Heart right ventricle (tissue), 16 donors: ENCODE measurements around the gene DYSF. TPM values are rescaled to one million over a fixed set of nuclear protein-coding genes. Genes with fewer than 3 reads are reported as not detected.

Experiments
- ATAC-seq, 8 donors: fragments of 200-7000 bp; cut with Tn5 transposase; one replicate each; pipeline ENCODE4 v1.9.1; 2020; ENCODE audit warnings: mild to moderate bottlenecking in 8 of 8, moderate library complexity in 8 of 8, moderate number of reproducible peaks in 1 of 8
- DNase-seq, 2 donors: peaks; one replicate each; pipeline ENCODE4 v3.0.0-alpha.2; 2020
- H3K27ac ChIP-seq, 10 donors: fragments of 200-600 bp; sonication (generic) in 2 of 10; one replicate each; pipeline versions ENCODE4 v1.5.0 to v1.8.0; 2020 to 2022; ENCODE audit warnings: mild to moderate bottlenecking in 3 of 10
- H3K27me3 ChIP-seq, 7 donors: fragments of 200-600 bp; one replicate each; pipeline ENCODE4 v1.8.0; 2021 to 2022; ENCODE audit warnings: mild to moderate bottlenecking in 2 of 7
- H3K36me3 ChIP-seq, 9 donors: fragments of 200-600 bp; sonication (generic) in 1 of 9; one replicate each; pipeline versions ENCODE4 v1.5.0 to v1.8.0; 2020 to 2022; ENCODE audit warnings: mild to moderate bottlenecking in 2 of 9
- H3K4me1 ChIP-seq, 9 donors: fragments of 200-600 bp; sonication (generic) in 1 of 9; one replicate each; pipeline versions ENCODE4 v1.5.0 to v1.8.0; 2020 to 2022; ENCODE audit warnings: mild to moderate bottlenecking in 4 of 9
- H3K4me3 ChIP-seq, 10 donors: fragments of 200-600 bp; sonication (generic) in 2 of 10; one replicate each; pipeline versions ENCODE4 v1.5.0 to v1.8.0; 2020 to 2022; ENCODE audit warnings: mild to moderate bottlenecking in 7 of 10, moderate library complexity in 2 of 10
- H3K9me3 ChIP-seq, 11 donors: fragments of 200-600 bp in 10 of 11; sonication (generic) in 2 of 11; one replicate each; pipeline versions ENCODE4 v1.5.0 to v1.8.0; 2013 to 2022; ENCODE audit warnings: mild to moderate bottlenecking in 2 of 11, control low read depth in 1 of 11, moderate library complexity in 1 of 11
- WGBS, 2 donors: extraction: QIAGEN DNeasy Blood & Tissue Kit; methylation state at CpG; one replicate each; pipeline ENCODE4 v1.1.7; 2013; ENCODE audit warnings: inconsistent platforms in 1 of 2; 5-methylcytosine and 5-hydroxymethylcytosine counted together
- intact Hi-C, 10 donors: fragments of 100-400 bp; cut with DNase I; formaldehyde crosslinking; loops; one replicate each; pipeline versions ENCODE4 v1.11.1 to v1.14.2; 2022
- polyA plus RNA-seq, 2 donors: library from polyadenylated mRNA; stranded (reverse); fragments of 200-250 nt; gene quantifications; one replicate each; pipeline ENCODE4 v1.2.3, GENCODE V29; 2013
- total RNA-seq, 10 donors: library from RNA; stranded (reverse); fragmentation: NEBNext Ultra II Directional in 3 of 10; extraction: Animal tissue kit (Norgen Biotek cat#: 25700) in 3 of 10; gene quantifications; one replicate each; pipeline versions ENCODE4 v1.2.1 to v1.2.4, GENCODE V29; 2021 to 2023
- TF ChIP-seq, protein P1 (sequence below), 9 donors: fragments of 200-600 bp; sonication (generic) in 2 of 9; IDR thresholded peaks; one replicate each; pipeline versions ENCODE4 v1.5.0 to v1.8.0; 2021 to 2022; ENCODE audit warnings: antibody characterized with exemption in 9 of 9, mild to moderate bottlenecking in 5 of 9, moderate library complexity in 1 of 9
- donor health status: Arrhythmogenic right ventricular cardiomyopathy.
- donor health status: ischemic (EF 13 %, LVEDD 7.1; RV severe dilation, severe dysfunction).
- donor health status: healthy with polysubstance abuse.
- donor health status: DM: no; HTN: yes; CAD: no.
- donor health status: DM: no; HTN: no; CAD: no.
- donor health status: ischemic (EF 25% LVEDD 6.9; RV normal size, moderate dysfunction).
- donor health status: ischemic (EF 25% LVEDD 5.7; RV mildly dilated, moderate dysfunction).
- donor health status: healthy.
- donor health status: DM: yes; HTN: yes; CAD: no.
- donor health status: Ischemic cardiomyopathy.
- donor health status: ischemic (EF 35%, LVEDD 5.7; RV mildly dilated, moderate dysfunction).
- donor health status: nonischemic (EF 11% LVEDD 7.7; RV severe dilation, severe dysfunction).
- donor health status: DM: yes; HTN: yes; CAD: no.
- donor health status: PGD.
- donor health status: ischemic (EF 29% LVEDD 5.4; RV normal size, mild dysfunction).
- donor health status: nonischemic (EF 23%, LVEDD 6.1; RV moderate dilation, normal function).

Gene DYSF
- total and polyA plus RNA-seq, 12 donors, result 20.6 to 100 (median 64.8) TPM

DNA sequence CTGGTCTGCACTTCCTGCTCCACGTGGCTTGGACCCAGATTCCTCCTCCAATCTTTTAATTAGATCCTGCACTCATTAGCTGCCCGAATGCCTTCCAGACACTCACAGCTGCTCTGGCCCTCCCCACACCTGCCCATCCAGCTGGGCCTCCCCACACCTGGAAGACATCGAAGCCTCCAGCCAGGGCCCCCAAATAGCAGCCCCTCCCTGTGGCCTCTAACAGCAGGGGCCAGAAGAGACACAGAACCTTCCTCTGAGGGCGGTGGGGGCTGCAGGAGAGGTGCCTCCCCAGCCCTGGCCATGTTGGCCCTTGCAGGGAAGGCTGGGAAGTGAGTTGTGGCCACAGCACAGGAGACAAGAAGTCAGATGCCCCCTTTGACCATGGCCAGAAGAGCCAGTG, 252.8 kb downstream of the DYSF start:
- no peaks in the 10 kb centered on the region for H3K27me3 ChIP-seq
- no peak overlapping the region for H3K4me3 ChIP-seq
- ATAC-seq, result no peak
- TF ChIP-seq, protein P1, sequence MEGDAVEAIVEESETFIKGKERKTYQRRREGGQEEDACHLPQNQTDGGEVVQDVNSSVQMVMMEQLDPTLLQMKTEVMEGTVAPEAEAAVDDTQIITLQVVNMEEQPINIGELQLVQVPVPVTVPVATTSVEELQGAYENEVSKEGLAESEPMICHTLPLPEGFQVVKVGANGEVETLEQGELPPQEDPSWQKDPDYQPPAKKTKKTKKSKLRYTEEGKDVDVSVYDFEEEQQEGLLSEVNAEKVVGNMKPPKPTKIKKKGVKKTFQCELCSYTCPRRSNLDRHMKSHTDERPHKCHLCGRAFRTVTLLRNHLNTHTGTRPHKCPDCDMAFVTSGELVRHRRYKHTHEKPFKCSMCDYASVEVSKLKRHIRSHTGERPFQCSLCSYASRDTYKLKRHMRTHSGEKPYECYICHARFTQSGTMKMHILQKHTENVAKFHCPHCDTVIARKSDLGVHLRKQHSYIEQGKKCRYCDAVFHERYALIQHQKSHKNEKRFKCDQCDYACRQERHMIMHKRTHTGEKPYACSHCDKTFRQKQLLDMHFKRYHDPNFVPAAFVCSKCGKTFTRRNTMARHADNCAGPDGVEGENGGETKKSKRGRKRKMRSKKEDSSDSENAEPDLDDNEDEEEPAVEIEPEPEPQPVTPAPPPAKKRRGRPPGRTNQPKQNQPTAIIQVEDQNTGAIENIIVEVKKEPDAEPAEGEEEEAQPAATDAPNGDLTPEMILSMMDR (IDR thresholded peaks at IDR 0.05), result no peak
- peaks cover 3 to 72% (median 55%) of the 10 kb centered on the region in 9 donors for H3K4me1 ChIP-seq
- intact Hi-C loops, result no loop called here
- peak overlapping the region in 6 of 10 donors; percentile 15 to 65 (median 54) for H3K27ac ChIP-seq
- WGBS, 2 donors, result 67 to 75% methylated on average over 4 of the region's 4 CpGs
- H3K9me3 ChIP-seq, result no peaks in the 10 kb centered on the region
- no peaks in the 10 kb centered on the region for H3K36me3 ChIP-seq
- DNase-seq, result no peak

DNA sequence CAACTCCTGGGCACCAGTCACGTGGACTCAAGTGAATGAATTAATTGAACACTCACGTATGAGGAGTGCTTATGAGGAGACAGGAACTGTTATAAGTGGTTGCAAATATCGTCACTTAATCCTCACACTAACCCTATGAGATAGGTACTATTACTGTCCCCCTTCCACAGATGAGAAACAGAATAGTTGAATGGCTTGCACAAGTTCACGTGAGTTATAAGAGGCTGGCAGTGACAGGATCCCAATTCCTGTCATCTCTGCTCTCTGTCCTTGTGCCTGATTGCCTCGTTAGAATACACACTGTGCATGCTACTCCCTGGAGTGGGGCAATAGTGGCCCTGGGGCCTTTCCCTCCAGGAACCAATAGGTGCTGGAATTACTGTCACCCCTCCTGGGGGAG, 253.5 kb downstream of the DYSF start:
- Histone ChIP-seq H3K9me3 (no peaks in the 10 kb centered on the region), H3K4me1 (peaks cover 1 to 68% (median 48%) of the 10 kb centered on the region in 9 donors), H3K36me3 (no peaks in the 10 kb centered on the region), H3K27me3 (no peaks in the 10 kb centered on the region), H3K27ac (peak overlapping the region in 7 of 10 donors; percentile 0 to 65 (median 52)), H3K4me3 (no peak overlapping the region)
- DNase-seq, result no peak
- TF ChIP-seq, protein P1 (IDR thresholded peaks at IDR 0.05), result no peak
- 52 to 74% methylated on average over 5 of the region's 5 CpGs for WGBS, 2 donors
- intact Hi-C loops, result no loop called here
- ATAC-seq, result peak; percentile 31 to 80 (median 67)

DNA sequence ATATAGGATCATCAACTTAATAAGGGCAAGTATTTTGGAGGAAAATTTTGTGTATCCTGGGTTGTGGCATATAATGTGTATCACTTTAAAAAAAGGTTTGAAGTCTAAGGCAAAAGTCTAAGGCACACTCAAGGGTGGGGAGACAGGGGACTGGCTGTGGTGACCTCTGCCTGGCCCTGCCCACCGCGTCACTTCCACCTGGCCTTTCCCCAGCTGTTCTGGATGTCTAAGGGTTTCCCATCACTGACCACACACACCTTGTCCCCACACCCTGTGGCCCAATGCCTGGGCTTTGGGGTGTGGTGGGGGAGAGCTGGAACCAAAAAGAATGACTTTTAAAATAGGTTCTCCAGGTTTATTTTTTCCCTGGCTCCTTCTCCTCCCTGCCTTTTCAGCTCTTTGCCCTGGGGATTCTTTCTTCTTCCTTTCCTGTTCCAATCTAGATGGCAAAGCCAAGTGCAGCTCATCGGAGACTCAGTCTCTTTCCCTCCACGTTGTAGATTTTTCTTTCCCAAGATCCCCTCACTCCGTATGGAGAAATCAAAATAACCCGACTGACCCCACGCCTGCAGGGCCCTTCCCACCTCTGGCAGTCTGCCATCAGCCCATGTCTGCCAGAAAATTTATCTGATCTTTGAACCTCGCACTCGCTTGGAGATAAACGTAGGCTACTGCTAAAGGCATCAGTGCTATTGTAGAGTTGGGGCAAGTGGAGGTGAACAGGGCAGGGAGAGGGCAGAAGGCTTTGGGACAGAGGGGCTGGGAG, 257.2 kb downstream of the DYSF start:
- ATAC-seq, result no peak
- Histone ChIP-seq H3K4me1 (peaks cover 0 to 50% (median 22%) of the 10 kb centered on the region in 9 donors), H3K9me3 (no peaks in the 10 kb centered on the region), H3K27me3 (no peaks in the 10 kb centered on the region), H3K4me3 (no peak overlapping the region), H3K27ac (no peak overlapping the region), H3K36me3 (no peaks in the 10 kb centered on the region)
- WGBS, 2 donors, result 32 to 45% methylated on average over 10 of the region's 10 CpGs
- DNase-seq, result no peak
- TF ChIP-seq, protein P1 (IDR thresholded peaks at IDR 0.05), result no peak
- intact Hi-C loops, result loop anchor here in 1 of 10 donors (10.0 kb wide), 1 partner anchor 174 kb away; no protein-coding TSS in a partner anchor

DNA sequence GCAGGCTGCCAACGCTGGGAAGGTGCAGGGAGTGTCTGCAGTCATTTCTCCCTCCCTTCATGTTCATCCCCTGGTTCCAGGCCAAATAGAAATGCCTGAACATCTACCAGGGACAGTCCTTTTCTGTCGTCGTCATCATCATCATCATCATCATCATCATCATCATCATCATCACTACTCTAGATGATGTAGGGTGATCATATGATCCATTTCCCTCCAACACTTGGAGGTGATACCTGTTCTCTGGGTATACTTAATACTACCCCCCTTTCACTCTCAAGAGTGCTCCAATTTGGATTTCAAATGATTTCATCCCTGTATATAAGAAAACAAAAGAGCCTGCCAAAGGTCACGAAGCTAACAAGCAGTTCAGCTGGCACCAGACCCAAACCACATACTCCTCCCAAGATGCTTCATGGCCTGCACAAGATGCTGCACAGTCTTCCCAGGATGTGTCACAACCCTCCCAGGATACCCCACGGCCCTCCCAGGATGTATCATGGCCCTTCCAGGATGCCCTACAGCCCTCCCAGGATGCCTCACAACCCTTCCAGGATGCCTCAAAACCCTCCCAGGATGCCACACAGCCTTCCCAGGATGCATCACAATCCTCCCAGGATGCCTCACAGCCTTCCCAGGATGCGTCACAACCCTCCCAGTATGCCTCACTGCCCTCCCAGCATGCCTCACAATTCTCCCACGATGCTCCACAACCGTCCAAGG, 257.9 kb downstream of the DYSF start:
- DNase-seq (no peak), ATAC-seq (no peak)
- no peak overlapping the region for H3K27ac ChIP-seq
- TF ChIP-seq, protein P1 (IDR thresholded peaks at IDR 0.05), result no peak
- no peaks in the 10 kb centered on the region for H3K27me3 ChIP-seq
- H3K4me1 ChIP-seq, result peaks cover 2 to 50% (median 23%) of the 10 kb centered on the region in 9 donors
- intact Hi-C loops, result loop anchor here in 1 of 10 donors (10.0 kb wide), 1 partner anchor 174 kb away; no protein-coding TSS in a partner anchor
- H3K9me3 ChIP-seq, result no peaks in the 10 kb centered on the region
- no peaks in the 10 kb centered on the region for H3K36me3 ChIP-seq
- no peak overlapping the region for H3K4me3 ChIP-seq
- WGBS, 2 donors, result 61 to 67% methylated on average over 8 of the region's 8 CpGs
